Parathyroid adenoma (tissue), 2 donors: ENCODE results near the gene IFITM5.

Source experiments
- H2AFZ ChIP-seq: fragments of 300-600 bp; sonication (generic); one replicate; pipeline ENCODE4 v1.7.0; 2017; ENCODE audit warnings: antibody characterized with exemption, mild to moderate bottlenecking
- H3K27ac ChIP-seq: fragments of 300-600 bp; sonication (generic); one replicate; pipeline ENCODE4 v1.7.0; 2017
- H3K27me3 ChIP-seq: fragments of 300-600 bp; sonication (generic); one replicate; pipeline ENCODE4 v1.7.0; 2017; ENCODE audit warnings: low read length; ENCODE audit not compliant: control insufficient read depth, insufficient read depth
- H3K36me3 ChIP-seq: fragments of 300-600 bp; sonication (generic); one replicate; pipeline ENCODE4 v1.7.0; 2017; ENCODE audit warnings: low read length; ENCODE audit not compliant: control insufficient read depth, insufficient read depth
- H3K4me1 ChIP-seq: fragments of 300-600 bp; sonication (generic); one replicate; pipeline ENCODE4 v1.7.0; 2017; ENCODE audit warnings: control low read depth
- H3K4me2 ChIP-seq: fragments of 300-600 bp; sonication (generic); one replicate; pipeline ENCODE4 v1.7.0; 2017; ENCODE audit warnings: low read length
- H3K4me3 ChIP-seq: fragments of 300-600 bp; sonication (generic); one replicate; pipeline ENCODE4 v1.7.0; 2017; ENCODE audit warnings: low read depth, low read length
- H3K79me2 ChIP-seq: fragments of 300-600 bp; sonication (generic); one replicate; pipeline ENCODE4 v1.7.0; 2017; ENCODE audit warnings: control low read depth
- H3K9ac ChIP-seq: fragments of 300-600 bp; sonication (generic); one replicate; pipeline ENCODE4 v1.7.0; 2017; ENCODE audit warnings: mild to moderate bottlenecking
- H3K9me3 ChIP-seq: fragments of 300-600 bp; sonication (generic); one replicate; pipeline ENCODE4 v1.7.0; 2017; ENCODE audit warnings: low read length; ENCODE audit not compliant: control insufficient read depth
- CTCF ChIP-seq: fragments of 300-600 bp; sonication (generic); IDR thresholded peaks from one replicate; pipeline ENCODE4 v1.7.0; 2017; ENCODE audit warnings: antibody characterized with exemption, mild to moderate bottlenecking
- donor health status: primary hyperparathyroidism.

IFITM5 gene

GRCh38 chr11:299081-299891 lies at the start of gene IFITM5:
Gene IFITM5 (minus strand): TSS chr11:299526. CDS start chr11:299490, 36 bp downstream.
- H3K9me3 ChIP-seq: no peaks in the 10 kb centered on the region
- H3K4me3 ChIP-seq: no peak within 1 kb of the TSS
- H3K9ac ChIP-seq: no peak within 1 kb of the TSS
- H3K4me1 ChIP-seq: no peaks in the 10 kb centered on the region
- no peak within 1 kb of the TSS for H3K27ac ChIP-seq
- no peaks in the 10 kb centered on the region for H3K27me3 ChIP-seq
- no peaks in the 10 kb centered on the region for H3K36me3 ChIP-seq
- H3K4me2 ChIP-seq: no peak within 1 kb of the TSS
- TF ChIP-seq CTCF: no peak
- no peak within 1 kb of the TSS for H2AFZ ChIP-seq
- H3K79me2 ChIP-seq: no peaks in the 10 kb centered on the region

- Histone ChIP-seq H3K9ac (no peak overlapping the region), H3K4me3 (no peak overlapping the region), H3K4me2 (no peak overlapping the region), H3K27ac (no peak overlapping the region), H3K4me1 (no peaks in the 10 kb centered on the region), H2AFZ (no peak overlapping the region), H3K9me3 (no peaks in the 10 kb centered on the region), H3K36me3 (no peaks in the 10 kb centered on the region), H3K27me3 (no peaks in the 10 kb centered on the region), H3K79me2 (no peaks in the 10 kb centered on the region)
- TF ChIP-seq CTCF: no peak
These were observed 47.2 kb upstream of the IFITM5 start for GRCh38 chr11:346529-346928.

DNA sequence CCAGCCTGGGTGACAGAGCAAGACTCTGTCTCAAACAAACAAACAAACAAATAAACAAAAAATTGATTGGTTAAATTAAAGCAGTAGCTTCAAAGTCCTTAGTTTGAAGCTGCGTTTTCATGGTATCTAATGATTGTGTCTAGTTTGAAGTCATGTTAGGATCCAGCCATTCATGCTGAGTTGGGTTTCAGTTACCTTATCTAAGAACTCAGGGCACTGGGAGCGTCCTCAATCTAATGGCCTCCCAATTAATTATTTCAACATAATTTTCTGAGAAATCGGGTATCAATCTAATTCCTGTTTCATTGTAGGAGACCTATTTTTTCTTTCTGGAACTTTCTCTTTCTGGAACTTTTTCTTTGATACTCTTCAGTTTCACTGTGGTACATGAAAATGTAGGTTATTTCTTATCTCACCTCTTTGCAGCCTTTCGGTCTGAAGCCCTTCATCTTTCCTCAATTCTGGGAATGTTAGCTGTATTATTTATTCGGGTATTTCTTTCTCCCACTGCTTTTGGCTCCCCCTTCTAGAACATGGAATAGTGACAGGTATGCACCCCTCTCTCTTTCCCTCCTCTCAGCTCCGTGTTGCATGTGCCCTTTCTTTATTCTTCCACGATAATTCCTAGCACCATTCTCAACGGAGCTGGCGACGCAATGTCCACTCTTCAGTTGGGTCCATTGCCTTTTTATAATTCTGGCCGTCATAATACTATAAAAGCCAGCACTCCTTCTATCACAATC lies 45.7 kb upstream of the IFITM5 start:
- Histone ChIP-seq H3K4me3 (no peak overlapping the region), H3K79me2 (no peaks in the 10 kb centered on the region), H3K4me1 (no peaks in the 10 kb centered on the region), H3K27me3 (no peaks in the 10 kb centered on the region), H3K27ac (no peak overlapping the region), H3K36me3 (no peaks in the 10 kb centered on the region), H3K4me2 (no peak overlapping the region), H3K9me3 (no peaks in the 10 kb centered on the region), H2AFZ (no peak overlapping the region), H3K9ac (no peak overlapping the region)
- TF ChIP-seq CTCF: no peak

DNA sequence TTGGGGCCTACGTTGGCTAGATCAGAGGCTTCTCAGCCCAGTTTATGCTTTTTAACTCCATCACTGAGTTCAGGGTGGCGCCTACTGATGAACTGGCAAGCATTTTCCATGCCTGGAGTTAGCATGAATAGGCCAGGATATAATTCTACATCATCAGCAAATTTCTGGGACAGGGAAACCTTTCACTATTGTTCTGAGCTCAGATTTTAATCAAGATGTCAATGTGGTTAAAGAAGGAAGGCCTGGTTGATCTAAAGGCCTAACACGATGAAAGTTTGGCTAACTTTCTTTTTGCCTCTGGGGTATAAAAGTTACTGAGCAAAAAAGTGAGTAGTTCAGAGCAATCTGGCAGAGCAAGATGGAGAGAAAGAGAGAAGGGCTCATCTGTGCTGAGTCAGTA lies 43.0 kb upstream of the IFITM5 start:
- peak overlapping the region; percentile 19 for H3K27ac ChIP-seq
- no peak for TF ChIP-seq CTCF
- H3K27me3 ChIP-seq: no peaks in the 10 kb centered on the region
- H3K36me3 ChIP-seq: no peaks in the 10 kb centered on the region
- H3K4me3 ChIP-seq: no peak overlapping the region
- H2AFZ ChIP-seq: peak overlapping the region; percentile 54
- H3K9me3 ChIP-seq: no peaks in the 10 kb centered on the region
- H3K9ac ChIP-seq: no peak overlapping the region
- H3K4me1 ChIP-seq: no peaks in the 10 kb centered on the region
- no peaks in the 10 kb centered on the region for H3K79me2 ChIP-seq
- H3K4me2 ChIP-seq: no peak overlapping the region
